GDM1 (cell line): Measurements from ENCODE around the gene FAM3B.

ENCODE experiments used
- DNase-seq: peaks from one replicate; lab custom pipeline; 2025; lab: John Stamatoyannopoulos, UW

FAM3B gene

GRCh38 chr21:41318218-41318617 lies 1.6 kb downstream of the FAM3B start:
- DNase-seq = no peak

GRCh38 chr21:41319273-41319672 lies 2.7 kb downstream of the FAM3B start:
- DNase-seq = no peak

GRCh38 chr21:41321211-41321907 lies 4.8 kb downstream of the FAM3B start:
- no peak for DNase-seq

- DNase-seq = no peak
These were observed 5.4 kb downstream of the FAM3B start for GRCh38 chr21:41321908-41322495.

GRCh38 chr21:41322496-41323382 lies 6.1 kb downstream of the FAM3B start:
- DNase-seq = no peak

- no peak for DNase-seq
These were observed 8.7 kb downstream of the FAM3B start for GRCh38 chr21:41325138-41325912.

- no peak for DNase-seq
These were observed 9.9 kb downstream of the FAM3B start for GRCh38 chr21:41326414-41327080.

- DNase-seq = no peak
These were observed 11.2 kb downstream of the FAM3B start for GRCh38 chr21:41327753-41328152.

GRCh38 chr21:41328660-41329607 lies 12.3 kb downstream of the FAM3B start:
- DNase-seq = no peak

GRCh38 chr21:41333752-41334151 lies 17.2 kb downstream of the FAM3B start:
- no peak for DNase-seq

- DNase-seq = no peak
These were observed 20.9 kb downstream of the FAM3B start for GRCh38 chr21:41337515-41337914.

GRCh38 chr21:41338455-41338854 lies 21.9 kb downstream of the FAM3B start:
- no peak for DNase-seq

GRCh38 chr21:41342035-41342434 lies 25.4 kb downstream of the FAM3B start:
- DNase-seq = no peak

GRCh38 chr21:41344146-41344545 lies 27.5 kb downstream of the FAM3B start:
- DNase-seq = no peak

GRCh38 chr21:41345356-41345755 lies 28.8 kb downstream of the FAM3B start:
- DNase-seq = no peak

GRCh38 chr21:41345934-41346685 lies 29.5 kb downstream of the FAM3B start:
- DNase-seq = no peak

- DNase-seq = no peak
These were observed 30.2 kb downstream of the FAM3B start for GRCh38 chr21:41346758-41347157.

GRCh38 chr21:41348434-41348833 lies 31.8 kb downstream of the FAM3B start:
- no peak for DNase-seq

GRCh38 chr21:41349126-41349525 lies 32.5 kb downstream of the FAM3B start:
- no peak for DNase-seq
